Subcutaneous abdominal adipose tissue (tissue), 5 donors: ENCODE measurements around the gene ATXN7L3.

ENCODE experiments used
- H3K27ac ChIP-seq: one replicate; pipeline ENCODE4 v1.7.0; 2013; ENCODE audit warnings: low read depth, mild to moderate bottlenecking, inconsistent platforms, low read length, moderate library complexity
- H3K27me3 ChIP-seq, 5 donors: one replicate each; pipeline ENCODE4 v1.7.0; 2013; ENCODE audit warnings: low read length in 5 of 5, inconsistent platforms in 1 of 5; ENCODE audit not compliant: control insufficient read depth in 5 of 5, insufficient read depth in 4 of 5
- H3K36me3 ChIP-seq, 5 donors: one replicate each; pipeline ENCODE4 v1.7.0; 2013; ENCODE audit warnings: low read length in 5 of 5; ENCODE audit not compliant: control insufficient read depth in 5 of 5, insufficient read depth in 5 of 5
- H3K4me1 ChIP-seq, 5 donors: one replicate each; pipeline ENCODE4 v1.7.0; 2013; ENCODE audit warnings: low read length in 5 of 5, mild to moderate bottlenecking in 3 of 5, moderate library complexity in 1 of 5; ENCODE audit not compliant: control insufficient read depth in 5 of 5, insufficient read depth in 5 of 5
- H3K4me3 ChIP-seq, 5 donors: one replicate each; pipeline ENCODE4 v1.7.0; 2013; ENCODE audit warnings: low read length in 5 of 5, low read depth in 1 of 5
- H3K9ac ChIP-seq, 5 donors: one replicate each; pipeline ENCODE4 v1.7.0; 2013; ENCODE audit warnings: low read length in 5 of 5, mild to moderate bottlenecking in 4 of 5, moderate library complexity in 3 of 5
- H3K9me3 ChIP-seq, 5 donors: one replicate each; pipeline ENCODE4 v1.7.0; 2013; ENCODE audit warnings: low read length in 5 of 5; ENCODE audit not compliant: control insufficient read depth in 5 of 5
- donor health status: healthy.
- donor health status: healthy.
- donor health status: healthy.
- donor health status: healthy.
- donor health status: healthy.

Gene ATXN7L3

DNA sequence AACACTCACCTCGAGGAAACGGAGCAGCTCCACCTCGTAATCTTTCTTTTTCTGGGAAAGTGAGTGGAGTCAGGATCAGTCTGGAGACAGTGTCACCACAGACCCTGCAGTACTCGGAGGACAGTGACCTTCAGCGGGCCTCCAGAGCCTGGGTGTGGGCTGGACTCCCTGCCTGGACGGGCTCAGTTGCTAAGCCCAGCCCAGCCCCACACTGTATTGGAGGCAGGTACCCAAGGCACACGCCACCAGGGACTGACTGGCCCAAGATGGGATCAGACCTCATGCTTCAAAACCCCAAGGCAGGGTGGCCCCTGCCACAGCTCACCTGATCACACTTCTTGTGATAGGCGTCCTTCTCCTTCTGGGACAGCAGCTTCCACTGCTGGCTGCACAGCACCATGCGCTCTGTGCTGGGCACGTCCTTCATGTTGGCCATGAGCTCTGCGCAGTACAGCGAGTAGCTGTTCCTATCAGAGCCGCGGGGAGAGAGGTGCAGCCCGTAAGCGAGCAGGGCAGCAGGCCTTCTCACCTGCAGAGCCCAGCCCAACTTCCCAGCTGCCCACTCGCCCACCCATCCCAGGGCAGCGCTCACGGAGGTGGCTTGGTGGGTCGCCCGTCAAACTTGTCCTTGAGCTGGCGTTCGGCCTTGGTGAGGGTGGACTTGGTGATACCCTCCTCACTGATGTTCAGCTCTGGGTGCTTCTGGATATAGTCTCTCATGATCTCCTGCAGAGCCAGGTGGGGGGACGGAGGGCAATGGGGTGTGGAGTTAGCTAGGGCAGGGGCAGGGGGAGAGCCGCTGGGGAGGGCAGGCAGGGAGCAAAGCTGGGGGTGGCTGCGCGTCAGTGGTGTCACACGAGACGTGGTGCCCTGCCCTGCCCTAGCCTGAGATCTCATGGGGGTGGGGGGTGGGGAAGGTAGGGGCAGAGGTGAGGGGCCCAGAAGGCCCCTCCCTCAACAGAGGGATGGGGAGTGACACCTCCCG is 11.9 kb upstream of the ATXN7L3 start:
- no peaks in the 10 kb centered on the region for H3K9me3 ChIP-seq
- H3K4me3 ChIP-seq = no peak overlapping the region
- H3K36me3 ChIP-seq = peaks cover 3 to 82% (median 71%) of the 10 kb centered on the region in 5 donors
- peaks cover 3 to 26% (median 20%) of the 10 kb centered on the region in 5 donors for H3K4me1 ChIP-seq
- no peak overlapping the region for H3K27ac ChIP-seq
- H3K9ac ChIP-seq = no peak overlapping the region
- no peaks in the 10 kb centered on the region for H3K27me3 ChIP-seq

DNA sequence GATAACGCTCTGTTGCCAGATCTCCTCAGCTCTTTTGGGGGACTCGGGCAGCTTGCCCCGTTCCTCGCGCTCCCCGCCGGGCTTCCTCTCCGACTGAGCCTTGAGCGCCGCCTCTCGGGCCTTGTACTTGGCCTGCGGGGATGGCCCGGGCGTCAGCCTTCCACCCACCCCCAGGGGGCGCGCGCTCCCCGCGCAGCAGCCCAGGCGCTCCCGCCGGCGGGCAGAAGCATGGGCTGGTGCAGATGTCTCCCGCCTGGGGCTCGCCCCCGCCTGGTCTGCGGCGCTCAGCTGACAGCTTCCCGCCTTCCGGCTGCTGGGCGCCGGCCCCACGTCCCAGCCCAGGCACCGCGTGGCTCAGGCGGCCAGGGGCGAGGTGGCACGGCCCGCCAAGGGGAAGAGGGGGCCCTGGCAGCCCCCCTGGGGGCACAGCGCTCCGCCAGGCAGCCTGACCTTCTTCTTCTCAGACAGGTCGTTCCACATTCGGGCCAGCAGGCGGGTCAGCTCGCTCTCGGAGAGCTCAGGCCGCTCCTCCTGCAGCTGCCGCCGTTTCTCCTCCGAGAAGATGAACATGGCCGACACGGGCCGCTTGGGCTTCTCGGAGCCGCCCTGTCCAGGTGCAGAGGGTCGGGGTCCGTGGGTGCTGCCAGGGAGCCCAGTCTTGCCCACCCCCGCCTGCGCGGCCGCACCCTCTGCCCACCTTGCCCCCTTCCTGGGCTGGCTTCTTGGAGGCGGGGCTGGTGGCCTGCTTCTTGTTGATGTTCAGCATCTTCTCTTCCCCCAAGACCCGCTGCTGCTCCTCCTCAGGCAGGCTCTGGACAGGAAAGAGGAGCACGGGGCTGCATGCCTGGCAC is 10.9 kb upstream of the ATXN7L3 start:
- peak overlapping the region in 1 of 5 donors; percentile 23 for H3K4me3 ChIP-seq
- H3K27me3 ChIP-seq = no peaks in the 10 kb centered on the region
- peaks cover 3 to 20% (median 19%) of the 10 kb centered on the region in 5 donors for H3K4me1 ChIP-seq
- peak overlapping the region in 2 of 5 donors; percentile 13 to 67 for H3K9ac ChIP-seq
- no peak overlapping the region for H3K27ac ChIP-seq
- H3K36me3 ChIP-seq = peaks cover under 1 to 74% (median 62%) of the 10 kb centered on the region in 5 donors
- no peaks in the 10 kb centered on the region for H3K9me3 ChIP-seq

DNA sequence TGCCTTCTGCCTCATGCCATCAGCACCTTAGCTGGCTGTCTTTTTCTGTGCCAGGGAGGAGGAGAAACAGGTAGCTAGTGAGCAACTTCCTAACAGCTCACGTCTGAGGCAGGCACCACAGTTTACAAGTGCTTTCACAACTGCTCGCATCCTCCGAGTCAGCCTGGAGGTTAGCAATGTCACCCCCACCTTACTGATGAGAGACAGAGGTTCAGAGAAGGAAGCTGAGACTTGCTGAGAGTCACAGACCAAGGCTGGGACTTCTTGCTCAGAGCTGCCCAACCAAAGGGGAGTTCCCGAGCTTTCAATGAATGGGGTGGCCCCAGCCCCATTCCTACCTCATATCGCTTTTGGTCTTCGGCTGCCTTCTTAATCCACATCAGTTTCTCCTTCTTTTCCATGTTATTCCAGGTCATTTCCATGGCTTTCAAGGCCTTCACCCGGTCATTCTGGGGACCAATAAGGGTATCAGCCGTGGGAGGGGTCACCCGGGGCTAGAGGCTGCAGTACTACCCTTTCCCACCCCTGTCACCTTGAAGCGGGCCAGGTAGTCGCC is 10.2 kb upstream of the ATXN7L3 start:
- Histone ChIP-seq H3K4me1 (peaks cover 3 to 20% (median 19%) of the 10 kb centered on the region in 5 donors), H3K9ac (peak overlapping the region in 2 of 5 donors; percentile 13 to 67), H3K27ac (no peak overlapping the region), H3K27me3 (no peaks in the 10 kb centered on the region), H3K9me3 (no peaks in the 10 kb centered on the region), H3K36me3 (peaks cover 0 to 67% (median 55%) of the 10 kb centered on the region in 5 donors), H3K4me3 (peak overlapping the region in 1 of 5 donors; percentile 23)

DNA sequence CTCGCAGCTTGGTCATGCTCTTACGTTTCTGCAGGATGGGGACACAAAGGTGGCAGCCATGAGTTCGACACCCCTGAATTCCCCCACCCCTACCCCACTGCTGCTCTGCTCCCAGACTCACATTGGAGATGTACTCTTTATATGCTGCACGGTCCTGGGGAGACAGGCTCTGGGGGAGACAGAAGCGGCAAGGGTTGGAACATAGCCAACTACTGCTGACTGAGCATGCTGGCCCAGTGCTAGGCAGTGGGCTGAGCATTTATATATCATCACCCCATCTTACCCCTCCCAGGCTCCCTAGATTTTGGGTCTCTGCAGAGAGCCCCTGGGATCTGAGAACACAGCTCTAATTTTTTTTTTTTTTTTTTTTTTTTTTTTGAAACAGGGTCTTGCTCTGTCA is 8.1 kb upstream of the ATXN7L3 start:
- Histone ChIP-seq H3K27me3 (no peaks in the 10 kb centered on the region), H3K4me1 (peaks cover under 1 to 23% (median 18%) of the 10 kb centered on the region in 5 donors), H3K9me3 (no peaks in the 10 kb centered on the region), H3K4me3 (no peak overlapping the region), H3K9ac (no peak overlapping the region), H3K36me3 (peaks cover 0 to 52% (median 43%) of the 10 kb centered on the region in 5 donors), H3K27ac (no peak overlapping the region)

DNA sequence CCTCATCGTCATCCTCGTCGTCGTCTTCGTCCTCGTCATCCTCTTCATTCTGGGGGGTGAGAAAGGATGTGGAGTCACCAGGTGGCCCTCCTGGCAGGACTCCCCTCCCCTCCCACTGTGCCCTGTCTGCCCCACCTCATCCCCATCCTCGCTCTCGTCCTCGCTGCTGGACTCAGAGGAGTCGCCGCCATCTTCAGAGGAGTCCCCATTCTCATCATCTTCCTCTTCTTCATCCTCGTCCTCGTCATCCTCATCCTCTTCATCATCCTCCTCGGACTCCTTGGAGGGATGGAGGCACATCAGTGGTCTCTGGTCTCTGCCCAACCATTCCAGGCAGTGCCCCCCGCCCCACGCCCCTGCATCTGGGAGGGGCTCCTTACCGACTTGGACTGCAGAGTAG is 7.6 kb upstream of the ATXN7L3 start:
- H3K36me3 ChIP-seq = peaks cover 0 to 52% (median 43%) of the 10 kb centered on the region in 5 donors
- no peaks in the 10 kb centered on the region for H3K27me3 ChIP-seq
- no peaks in the 10 kb centered on the region for H3K9me3 ChIP-seq
- no peak overlapping the region for H3K4me3 ChIP-seq
- H3K27ac ChIP-seq = no peak overlapping the region
- no peak overlapping the region for H3K9ac ChIP-seq
- peaks cover 0 to 20% (median 15%) of the 10 kb centered on the region in 5 donors for H3K4me1 ChIP-seq

DNA sequence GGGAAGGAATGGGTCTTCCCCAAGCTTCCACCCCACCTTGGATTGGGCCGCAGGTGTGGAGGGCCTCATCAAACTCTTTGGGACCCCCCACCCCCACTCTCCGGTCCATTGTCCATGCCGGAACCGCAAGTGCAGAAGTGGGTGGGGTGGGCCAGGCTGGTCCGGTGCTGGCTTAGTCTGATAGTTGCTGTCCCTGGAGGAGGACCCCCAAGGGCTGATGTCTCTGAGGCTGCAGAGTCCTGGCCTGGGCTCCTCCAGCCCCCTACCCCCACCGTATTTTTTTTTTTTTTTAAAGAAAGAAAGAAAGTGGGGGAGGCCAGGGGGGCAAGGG is 7.1 kb upstream of the ATXN7L3 start:
- Histone ChIP-seq H3K4me1 (peaks cover 0 to 20% (median 15%) of the 10 kb centered on the region in 5 donors), H3K27ac (no peak overlapping the region), H3K9ac (no peak overlapping the region), H3K9me3 (no peaks in the 10 kb centered on the region), H3K27me3 (no peaks in the 10 kb centered on the region), H3K4me3 (no peak overlapping the region), H3K36me3 (peaks cover 0 to 50% (median 43%) of the 10 kb centered on the region in 5 donors)

DNA sequence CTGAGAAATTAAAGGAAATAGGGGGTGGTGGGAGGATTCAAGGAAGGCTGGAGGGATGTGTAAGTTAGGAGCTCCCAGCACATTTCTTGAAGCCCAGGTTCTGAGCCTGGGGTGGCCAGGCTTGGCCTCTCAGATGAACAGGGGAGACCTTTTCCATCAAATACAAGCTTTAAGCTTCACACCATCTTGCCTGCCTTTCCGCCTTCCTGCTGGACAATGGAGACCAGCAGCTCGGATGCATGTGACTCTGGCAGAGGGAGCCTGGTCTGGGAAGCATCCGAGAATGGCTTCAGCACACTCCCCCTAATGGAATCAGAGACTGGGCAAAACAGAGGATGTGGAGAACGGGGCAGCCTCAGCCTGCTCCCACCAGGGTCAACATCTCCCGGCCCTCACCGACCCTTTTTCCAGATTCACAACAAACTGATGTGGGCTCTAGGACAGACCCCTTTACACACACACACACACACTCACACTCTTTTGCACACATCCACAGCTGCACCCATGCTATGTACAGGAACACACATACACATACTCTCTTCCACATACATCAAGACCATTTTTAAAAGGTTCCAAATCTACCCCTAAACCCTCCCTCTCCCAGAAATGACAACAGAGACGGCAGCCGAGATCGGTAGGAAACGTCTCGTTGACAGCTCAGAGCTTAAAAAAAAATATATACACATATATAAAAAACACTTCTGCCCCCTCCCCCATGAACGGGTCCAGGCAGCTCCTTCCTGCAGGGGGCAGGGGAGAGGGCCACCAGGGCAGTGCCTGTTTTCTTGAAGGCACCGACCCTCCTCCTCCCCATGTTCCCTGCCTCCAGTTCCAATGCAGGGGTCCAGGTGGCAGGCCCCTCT is 6.5 kb upstream of the ATXN7L3 start:
- H3K36me3 ChIP-seq = peaks cover 0 to 44% (median 39%) of the 10 kb centered on the region in 5 donors
- H3K27ac ChIP-seq = no peak overlapping the region
- no peaks in the 10 kb centered on the region for H3K9me3 ChIP-seq
- H3K4me3 ChIP-seq = no peak overlapping the region
- H3K4me1 ChIP-seq = peaks cover under 1 to 20% (median 15%) of the 10 kb centered on the region in 5 donors
- H3K9ac ChIP-seq = no peak overlapping the region
- no peaks in the 10 kb centered on the region for H3K27me3 ChIP-seq

DNA sequence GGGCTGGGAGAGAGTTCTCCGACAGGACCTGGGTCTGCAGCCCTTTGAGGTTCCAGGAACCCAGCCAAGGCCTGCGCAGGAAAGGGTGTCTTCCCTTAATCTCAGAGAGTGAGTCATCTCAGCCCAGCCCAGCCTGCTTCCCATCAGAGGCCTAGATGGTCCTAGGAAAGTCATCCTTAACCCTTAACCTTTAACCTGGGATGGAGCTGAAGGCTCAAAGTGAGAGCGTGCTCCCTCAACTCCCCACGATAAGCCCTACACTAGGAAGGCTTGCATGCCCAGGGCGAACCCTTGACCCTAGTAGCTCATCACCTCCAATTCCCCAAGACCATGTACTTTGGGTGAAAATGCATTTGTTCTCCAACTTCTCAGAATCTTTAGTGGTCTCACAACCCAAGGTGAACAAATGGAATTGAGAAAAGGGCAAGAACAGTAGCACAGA is 4.8 kb upstream of the ATXN7L3 start:
- no peak overlapping the region for H3K4me3 ChIP-seq
- H3K9me3 ChIP-seq = no peaks in the 10 kb centered on the region
- H3K9ac ChIP-seq = no peak overlapping the region
- peaks cover 0 to 31% (median 28%) of the 10 kb centered on the region in 5 donors for H3K36me3 ChIP-seq
- H3K4me1 ChIP-seq = peaks cover 3 to 15% (median 13%) of the 10 kb centered on the region in 5 donors
- H3K27ac ChIP-seq = no peak overlapping the region
- no peaks in the 10 kb centered on the region for H3K27me3 ChIP-seq
